CD4-positive, alpha-beta T cell treated with Interleukin-10 for 1 hour (primary cell): ENCODE results near the gene RTN4RL1.

Source experiments
- DNase-seq: peaks from one replicate; pipeline ENCODE4 v3.0.0-alpha.2; 2020

RTN4RL1 gene

DNA sequence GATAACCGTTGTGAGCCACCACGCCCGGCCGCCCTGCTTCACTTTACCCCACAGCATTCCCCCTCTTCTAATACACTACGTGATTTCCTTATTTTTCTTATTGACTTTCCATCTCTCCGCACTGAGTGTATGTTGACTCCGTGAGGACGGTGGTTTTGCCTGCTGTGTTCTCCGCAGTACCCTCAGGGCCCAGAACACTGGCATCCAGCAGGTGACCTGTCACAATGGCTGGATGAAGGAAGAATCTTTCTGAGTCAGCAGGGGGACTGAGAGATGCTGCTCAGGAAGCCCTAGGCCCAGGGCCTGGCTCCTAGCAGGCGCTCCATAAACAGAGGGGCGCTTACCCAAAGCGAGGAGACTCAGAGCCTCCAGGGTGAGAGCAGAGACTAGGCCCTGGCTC, 79.5 kb downstream of the RTN4RL1 start:
- DNase-seq: no peak

DNA sequence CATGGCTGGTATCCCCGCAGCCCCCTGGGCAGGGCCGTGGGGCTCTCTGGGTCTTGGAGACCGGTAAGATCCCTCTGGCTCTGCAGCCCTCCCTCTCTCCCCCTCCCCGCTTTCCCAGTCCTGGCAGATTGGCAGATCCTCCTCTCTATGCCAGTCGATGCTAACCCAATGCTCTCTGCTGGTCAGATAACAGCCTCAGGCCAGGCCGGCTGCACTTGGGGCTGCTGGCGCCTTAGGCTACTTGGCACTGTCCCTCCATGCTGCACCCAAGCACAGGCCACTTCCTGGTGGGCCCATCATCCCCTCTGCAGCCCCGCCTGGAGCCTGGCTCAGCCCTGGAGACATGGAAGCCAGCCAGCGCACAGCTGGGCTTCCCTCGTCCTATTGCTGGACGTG, 81.7 kb downstream of the RTN4RL1 start:
- no peak for DNase-seq

DNA sequence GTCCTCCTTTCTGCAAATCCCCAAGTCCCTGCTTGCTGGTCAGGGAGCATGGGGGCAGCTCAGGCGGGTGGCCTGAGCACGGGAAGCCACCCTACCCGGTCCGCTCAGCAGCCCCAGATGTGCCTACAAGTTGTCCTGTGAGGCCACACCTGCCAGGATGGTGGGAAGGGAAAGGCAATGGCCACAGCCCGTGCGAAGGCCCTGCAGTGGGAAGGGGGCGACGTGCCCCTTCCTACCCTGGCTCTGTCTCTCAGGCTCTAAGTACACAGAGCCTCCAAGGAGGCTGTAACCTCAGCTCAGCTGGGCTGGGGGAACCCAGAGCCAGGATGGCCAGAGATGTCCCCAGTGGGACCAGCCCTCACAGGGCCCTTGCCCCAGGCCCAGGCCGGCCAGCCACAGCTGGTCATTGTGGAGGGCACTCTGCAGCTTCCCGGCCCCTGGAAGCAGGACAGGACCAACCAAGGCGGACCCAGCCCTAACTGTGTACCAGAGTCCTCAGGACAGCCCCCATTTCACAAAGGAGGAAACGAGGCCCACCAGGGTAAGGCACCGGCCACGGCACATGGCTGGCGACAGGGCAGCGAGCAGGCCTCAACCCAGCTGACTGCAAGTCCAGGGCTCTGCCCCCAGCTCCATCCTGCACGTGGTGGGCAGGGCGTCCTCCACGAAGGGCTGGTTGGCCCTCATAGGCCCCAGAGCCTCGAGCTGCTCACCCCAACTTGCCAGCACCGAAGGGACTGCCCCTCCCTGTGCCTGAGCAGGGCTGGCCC, 82.3 kb downstream of the RTN4RL1 start:
- no peak for DNase-seq

DNA sequence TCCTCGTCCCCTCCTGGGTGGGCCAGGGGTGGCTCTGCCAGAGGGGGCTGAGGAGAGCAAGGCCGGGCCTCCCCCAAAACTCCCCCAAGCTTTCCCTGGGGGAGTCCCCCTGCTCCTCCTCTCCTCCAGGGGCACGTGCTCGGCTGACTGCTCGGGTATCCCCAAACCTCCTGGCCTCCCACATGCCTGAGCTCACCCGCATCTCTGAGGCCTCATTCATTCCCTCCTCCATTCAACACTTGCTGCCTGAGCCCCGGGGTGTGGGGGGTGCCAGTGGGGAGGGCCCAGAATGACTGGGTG, 83.1 kb downstream of the RTN4RL1 start:
- DNase-seq: no peak

DNA sequence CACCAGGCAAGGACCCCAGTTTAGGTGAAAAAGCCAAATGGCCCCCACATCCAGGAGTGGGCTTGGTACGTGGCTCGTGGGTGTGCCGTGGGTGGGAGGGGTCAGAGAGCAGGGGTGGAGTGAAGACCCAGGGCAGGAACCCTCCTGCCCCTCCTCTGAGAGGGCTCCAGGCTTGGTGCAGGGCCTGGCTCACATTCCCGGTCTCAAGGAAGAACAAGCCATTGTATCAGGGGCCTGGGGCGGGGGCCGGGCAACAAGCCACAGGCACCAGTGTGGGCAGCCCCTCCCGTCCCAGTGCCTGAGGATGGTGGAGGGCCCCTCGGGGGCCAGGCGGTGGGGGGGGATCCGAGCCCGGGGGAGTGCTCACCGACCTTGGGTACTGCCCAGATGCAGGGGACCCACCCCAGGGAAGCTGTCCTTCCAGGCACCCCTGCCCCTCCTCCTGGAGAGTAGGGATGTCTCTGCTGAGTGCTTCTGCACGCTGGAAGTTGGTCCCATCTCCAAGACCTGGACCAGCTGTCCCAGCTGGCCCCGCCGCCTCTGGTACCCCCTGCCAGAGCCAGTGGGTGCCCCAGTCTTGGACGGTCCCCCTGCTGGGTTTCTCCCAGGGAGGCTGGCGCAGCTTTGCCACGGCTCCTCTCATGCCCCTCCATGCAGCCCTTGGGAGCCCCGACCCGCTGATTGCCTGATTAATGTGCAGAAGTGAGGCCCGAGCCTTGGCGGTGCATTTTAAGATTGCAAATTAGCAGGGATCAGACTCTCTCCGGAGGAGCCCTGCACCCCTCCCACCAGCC, 83.7 kb downstream of the RTN4RL1 start:
- DNase-seq: no peak

DNA sequence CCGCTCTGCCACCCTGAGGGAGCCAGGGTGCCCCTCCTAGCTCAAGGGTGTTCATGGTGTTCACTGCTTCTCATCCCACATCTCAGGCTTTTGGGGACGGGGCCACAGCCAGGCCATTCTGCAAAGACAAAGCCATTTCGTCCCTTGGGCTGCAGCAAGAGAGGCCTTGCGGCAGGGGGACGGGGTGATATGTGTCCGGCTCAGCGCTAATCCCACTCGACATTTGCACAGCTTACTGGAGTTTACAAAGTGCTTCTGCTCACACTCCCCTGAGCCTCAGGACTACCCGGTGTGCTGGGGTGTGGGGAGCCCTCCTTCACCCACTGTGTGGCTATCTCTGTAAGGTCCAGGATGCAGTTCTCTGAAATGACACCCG, 84.3 kb downstream of the RTN4RL1 start:
- no peak for DNase-seq

DNA sequence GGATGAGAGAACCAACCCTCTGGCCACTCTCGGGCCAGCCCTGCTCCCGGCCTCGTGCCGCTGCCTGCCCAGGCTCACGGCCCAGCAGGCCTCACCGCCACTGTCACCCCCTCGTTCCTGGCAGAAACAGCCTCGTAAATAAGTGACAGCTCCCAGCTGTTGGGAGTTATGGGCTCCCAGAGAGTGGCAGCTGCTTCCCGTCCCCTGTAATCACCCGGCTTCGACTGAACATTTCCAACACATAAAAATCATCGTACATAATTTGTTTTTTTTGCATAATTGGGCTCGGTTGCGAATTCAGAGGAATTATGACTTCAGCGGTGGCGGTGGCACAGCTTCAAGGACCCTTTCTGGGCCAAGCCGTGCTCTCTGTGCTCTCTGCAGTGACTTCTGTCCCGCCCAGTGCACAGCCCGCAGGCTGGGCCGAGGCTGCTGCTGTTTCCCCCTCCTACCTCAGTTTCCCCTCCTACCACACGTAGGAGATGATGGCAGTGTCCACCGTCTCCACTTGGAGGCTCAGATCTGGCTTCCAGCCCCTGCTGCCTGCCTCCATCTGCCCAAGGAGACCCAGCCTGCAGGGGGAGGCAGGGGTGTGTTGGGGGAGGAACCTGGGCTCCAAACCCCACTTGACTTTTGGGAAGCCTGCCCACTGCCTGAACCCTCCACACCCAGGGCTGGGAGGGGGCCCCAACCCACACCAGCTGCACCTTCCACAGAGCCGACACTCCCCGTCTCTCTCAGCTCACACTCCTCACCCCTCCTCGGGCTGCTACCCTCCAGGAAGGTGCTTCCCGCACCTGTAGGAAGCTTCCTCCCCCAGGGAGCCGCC, 84.9 kb downstream of the RTN4RL1 start:
- DNase-seq: no peak

DNA sequence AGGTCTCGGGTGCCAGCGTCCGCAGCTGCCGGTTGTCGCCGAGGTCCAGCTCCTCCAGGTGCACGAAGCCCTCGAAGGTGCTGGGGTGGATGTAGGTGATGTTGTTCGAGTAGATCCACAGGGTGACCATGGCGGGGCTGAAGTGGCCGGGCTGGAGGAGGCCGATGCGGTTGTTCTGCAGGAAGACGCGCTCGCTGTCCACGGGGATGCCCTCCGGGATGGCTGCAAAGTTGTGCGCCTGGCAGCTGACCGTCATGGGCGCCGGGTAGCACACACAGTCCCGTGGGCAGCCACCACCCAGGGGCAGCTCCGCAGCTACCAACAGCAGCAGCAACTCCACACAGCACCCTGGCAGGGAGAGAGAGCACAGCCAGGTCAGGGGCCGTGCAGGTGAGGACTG, 87.7 kb downstream of the RTN4RL1 start:
- no peak for DNase-seq

DNA sequence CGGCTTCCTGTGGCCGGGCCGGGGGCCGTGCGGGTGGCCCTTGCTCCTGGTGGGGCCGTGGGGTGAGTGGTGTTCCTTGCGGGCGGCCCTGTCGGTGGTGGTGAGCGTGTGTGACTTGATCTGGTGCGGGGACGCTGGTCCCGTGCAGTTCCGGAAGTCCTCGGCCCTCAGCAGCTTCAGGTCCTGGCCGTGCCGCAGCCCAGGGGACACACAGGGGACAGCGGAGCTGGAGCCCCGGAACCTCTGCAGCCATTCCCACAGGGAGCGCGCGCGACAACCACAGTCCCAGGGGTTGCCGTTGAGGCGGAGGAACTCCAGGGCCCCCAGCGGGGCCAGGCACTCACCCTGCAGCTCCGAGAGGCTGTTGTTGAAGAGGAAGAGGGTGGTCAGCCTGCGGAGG, 88.4 kb downstream of the RTN4RL1 start:
- no peak for DNase-seq

DNA sequence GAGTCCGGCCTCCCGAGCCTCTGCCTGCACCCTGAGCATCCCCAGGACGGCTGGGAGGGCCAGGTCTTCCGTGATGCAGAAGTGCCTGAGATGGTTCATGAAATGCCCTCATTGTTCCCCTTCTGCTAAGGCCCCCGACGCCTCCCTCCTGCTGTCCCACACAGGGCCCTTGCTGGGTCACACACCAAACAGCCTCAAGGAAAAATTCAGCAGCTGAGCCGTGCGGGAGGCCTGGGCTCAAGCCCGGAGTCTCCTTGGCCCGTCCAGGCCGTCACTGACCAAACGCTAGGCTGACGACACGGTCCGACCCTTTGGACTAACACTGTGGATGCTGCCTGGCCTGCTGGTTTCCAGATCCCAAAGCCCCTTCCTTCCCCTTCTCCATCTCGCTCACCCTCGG, 90.2 kb downstream of the RTN4RL1 start:
- DNase-seq: no peak

DNA sequence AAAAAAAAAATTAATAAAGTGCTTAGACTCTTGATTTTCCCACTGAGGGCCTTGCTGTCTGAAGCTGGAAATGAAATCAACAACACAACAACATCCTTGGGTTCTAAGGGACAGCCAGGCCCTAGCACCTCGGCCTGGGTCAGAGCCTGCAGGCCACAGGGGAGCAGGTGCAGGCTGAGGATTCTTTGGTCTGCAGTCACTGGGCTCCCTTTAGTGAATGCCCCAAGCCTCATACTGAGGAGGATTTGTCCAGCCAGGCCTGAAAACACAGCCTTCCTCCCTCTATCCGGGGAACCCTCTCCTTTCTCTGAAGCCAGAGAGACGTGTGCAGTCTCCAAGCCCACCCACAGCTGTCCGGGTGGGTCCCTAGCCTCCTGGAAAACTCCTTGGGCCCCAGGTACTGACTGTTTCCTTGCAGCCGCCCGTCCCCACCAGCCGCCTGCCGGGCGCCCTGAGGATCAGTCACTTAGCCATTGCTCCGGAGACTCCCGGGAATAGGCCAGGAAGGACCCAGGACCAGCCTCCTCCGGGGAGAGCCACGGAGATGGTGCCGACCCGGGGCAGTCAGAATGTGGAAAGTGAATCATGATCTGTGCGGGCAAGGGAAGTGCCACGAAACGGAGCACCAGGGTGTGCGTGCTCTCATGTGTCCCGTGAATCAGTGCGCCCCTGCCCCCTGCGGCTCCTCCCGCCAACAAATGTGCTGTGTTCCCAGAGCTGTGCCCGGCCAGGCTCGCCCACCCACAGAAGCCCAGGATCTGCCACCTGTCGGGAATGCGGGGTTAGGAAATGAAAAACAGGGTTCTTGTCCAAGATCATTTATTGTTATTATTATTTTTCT, 91.0 kb downstream of the RTN4RL1 start:
- no peak for DNase-seq

DNA sequence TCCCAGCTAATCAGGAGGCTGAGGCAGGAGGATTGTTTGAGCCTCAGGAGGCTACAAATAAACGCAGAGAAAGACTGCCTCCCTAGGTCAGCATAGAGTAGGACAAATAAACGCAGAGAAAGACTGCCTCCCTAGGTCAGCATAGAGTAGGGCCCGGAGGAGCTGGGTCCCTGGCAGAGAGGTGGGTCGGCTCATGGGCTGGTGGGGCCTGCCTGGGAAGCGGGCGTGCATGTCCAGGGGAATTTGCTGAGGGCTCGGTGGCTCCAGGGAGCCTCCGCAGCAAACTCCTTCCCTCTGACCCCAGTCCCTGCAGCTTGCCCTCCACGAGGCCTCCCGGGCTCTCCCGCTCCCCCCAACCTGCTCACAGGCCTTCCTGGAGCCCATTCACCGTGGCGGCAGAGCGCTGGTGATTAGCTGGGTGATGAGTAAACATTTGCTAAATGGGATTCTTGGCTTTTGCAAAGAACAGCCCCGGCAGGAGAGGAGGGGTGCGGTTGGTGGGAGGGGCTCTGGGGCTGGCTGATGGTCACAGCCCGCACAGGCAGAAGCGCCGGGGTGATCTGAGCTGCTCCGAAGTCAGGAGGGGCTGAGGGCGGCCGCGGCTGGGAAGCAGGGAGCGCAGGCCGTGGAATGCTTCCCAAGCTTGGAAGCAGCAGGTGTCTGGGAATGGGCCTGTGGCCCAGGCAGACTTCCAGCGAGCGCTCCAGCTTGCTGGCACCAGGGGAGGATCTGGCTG, 93.1 kb downstream of the RTN4RL1 start:
- no peak for DNase-seq

DNA sequence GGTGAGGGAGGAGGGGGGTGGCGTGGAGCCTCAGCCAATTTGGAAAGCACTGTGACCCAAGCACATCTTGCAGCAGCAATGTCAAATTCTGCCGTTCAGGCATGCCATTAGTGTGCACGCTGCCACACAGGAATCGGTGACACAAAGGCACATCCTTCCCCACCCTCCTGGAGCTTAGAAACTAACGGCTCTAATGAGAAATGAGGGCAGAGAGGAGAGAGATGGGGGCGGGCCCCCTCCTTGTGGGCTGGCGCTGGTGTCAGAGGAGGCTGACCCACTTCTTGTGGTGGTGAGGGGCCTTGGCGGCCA, 94.8 kb downstream of the RTN4RL1 start:
- no peak for DNase-seq

DNA sequence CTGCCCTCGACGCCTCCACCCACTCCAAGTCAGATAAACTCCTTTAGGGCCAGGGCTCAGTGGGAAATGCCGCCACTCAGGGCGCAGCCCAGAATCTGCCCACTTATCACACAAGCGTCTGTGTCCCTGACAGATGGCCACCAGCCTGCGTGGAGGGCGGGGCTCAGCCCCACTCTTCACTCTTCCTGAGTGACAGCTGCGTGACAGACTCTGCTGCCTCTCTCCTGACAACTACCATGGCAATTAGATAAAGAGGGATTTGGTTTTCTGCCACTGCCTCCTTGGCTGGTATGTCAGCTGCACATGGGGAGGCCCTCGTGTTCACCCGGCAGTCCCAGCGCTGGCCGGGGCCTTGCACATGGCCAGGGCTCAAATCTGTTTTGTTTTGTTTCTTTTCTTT, 96.2 kb downstream of the RTN4RL1 start:
- DNase-seq: no peak

DNA sequence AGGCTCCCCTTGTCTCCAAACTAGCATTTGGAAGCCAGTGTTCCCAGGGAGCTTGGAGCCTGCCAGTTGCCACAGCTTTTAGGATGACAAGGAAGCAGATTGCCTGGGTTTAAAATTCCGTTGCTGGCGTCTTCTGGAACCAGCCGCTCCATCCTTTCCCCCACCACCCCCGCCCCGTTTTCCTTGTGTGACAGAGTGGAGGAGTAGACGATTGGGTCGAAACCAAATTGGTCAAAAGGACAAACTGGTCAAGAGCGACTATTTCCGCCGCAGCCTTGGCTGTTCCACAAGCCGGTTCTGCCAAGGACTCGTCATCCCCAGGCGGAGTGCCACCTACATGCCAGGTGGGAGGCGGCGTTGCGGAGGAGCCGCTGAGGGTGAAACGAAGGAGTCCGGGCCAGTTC, 104.2 kb downstream of the RTN4RL1 start:
- DNase-seq: no peak

DNA sequence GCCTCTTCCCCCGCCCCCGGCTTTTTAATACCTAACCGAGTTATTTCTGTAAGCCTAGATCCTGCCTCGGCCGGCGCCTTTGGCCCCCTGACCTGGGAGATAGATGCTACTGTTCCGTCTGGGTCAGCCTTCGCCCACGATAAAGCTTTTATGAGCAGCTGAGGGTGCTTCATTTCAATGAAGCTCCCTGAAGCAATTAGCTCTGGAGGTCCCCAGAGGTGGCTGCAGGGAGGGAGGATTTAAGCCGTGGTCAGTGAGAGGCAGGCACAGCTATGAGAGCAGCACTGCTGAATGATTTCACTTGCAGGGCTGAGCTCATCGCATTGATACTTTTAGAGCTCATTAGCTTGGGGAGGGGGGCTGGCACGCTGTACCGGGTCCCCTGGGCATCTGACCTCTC, 105.9 kb downstream of the RTN4RL1 start:
- DNase-seq: no peak

DNA sequence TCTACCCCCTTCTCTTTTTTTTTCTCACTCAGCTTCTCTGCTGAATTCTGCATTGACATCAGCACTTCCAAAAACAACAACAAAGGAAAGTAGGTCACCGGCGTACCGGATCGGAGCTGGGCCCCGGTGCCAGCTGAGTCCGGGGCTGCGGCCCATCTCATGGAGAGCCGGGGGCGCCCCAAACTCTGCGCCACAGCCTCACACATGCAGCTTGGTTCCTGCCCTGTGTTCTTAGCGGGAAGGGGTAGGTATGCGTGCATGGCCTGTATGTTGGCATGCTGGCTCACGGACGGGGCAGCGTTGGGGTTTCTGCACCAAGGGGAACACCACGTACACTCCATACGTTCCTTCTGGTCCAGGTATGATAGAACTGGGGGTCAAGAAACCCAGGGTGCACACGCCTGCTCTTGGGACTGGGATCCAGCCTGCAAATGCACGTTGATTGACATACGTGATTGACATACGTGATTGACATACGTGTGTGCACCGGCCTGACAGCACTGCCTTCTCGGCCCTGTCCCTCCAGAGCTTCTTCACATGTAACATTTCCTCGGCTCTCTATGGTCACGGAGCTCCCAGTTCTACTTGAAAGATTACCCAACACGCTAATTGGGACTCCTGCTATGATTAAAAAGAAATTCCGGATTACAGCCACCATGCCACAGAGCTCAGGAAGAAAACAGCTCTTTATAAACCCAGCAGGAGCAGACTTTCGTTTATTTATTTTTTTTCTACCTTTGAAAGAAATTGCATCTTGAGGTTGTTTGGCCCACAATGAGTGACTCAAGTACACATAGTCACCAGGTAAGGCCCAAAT, 106.6 kb downstream of the RTN4RL1 start:
- DNase-seq: no peak

DNA sequence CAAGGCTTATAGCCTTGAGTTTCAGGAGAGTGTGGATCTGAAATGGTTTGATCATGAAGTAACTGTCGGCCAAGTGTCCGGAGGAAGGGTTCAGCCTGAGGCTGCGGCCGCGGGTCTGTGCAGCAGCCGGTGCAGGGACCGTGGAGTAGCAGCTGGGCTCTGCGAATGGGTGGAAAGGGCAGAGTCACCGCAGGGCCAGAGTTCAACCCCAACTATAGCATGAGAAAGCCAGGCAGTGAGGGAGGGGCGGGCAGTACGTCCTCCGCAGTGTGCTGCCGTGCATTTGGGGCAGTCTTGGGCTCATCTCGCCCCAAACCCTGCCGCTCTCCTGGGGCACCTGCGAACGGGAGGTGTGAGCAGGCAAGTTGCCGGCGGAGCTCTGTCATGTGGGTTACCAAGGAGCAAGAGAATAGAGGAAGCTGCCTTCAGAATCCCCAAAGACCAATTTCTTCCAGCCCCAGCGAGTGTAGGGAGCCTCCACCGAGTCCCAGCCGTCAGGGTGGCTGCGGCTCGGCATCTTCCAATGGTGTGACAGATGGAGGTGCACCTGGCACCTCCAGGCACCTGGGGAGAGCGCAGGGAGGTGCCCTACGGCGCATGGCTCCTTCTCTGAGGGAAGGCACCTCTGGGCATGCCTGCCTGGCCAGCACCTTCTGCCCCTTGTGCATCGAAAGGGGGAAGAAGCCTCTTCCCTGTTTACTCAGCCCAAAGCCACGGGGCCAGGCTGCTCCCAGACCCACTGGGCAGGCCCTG, 108.0 kb downstream of the RTN4RL1 start:
- DNase-seq: no peak

DNA sequence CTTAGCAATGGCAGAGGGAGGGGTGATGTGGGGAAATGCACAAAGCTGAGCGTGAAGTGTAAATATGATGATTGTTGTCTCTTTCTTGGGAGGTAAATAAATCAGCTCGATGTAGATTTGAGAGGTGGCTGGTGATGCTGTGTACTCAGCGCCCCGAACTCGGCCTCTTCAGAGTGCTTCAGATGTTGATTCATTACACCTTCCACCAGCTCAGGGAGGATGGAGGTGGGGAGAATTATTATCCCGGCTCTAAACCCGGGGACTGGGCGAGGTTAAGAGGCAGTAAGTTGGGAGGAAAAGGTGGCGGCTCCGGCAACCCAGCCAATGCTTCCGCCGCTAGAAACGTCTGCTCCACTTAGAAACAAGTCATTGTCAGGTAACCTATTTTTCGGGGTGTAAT, 108.8 kb downstream of the RTN4RL1 start:
- DNase-seq: no peak

DNA sequence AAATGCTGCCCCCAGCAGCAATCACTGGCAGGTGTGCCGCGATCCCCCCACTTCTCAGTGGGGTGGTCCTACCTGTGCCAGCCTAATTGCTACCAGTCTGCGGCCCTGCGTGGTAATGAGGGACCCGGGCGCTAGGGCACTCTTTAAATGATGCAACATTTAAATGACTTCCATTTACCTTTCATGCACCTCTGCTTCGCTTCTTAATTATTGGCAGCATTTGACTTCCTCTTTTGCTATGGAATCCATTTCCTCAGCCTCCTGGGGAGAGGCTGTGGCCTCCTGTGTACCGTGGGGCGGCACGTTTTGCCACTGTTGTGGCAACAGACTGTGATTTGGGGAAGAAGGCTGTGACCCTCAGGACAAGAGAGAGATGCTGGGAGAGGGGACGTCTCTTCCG, 109.2 kb downstream of the RTN4RL1 start:
- no peak for DNase-seq

DNA sequence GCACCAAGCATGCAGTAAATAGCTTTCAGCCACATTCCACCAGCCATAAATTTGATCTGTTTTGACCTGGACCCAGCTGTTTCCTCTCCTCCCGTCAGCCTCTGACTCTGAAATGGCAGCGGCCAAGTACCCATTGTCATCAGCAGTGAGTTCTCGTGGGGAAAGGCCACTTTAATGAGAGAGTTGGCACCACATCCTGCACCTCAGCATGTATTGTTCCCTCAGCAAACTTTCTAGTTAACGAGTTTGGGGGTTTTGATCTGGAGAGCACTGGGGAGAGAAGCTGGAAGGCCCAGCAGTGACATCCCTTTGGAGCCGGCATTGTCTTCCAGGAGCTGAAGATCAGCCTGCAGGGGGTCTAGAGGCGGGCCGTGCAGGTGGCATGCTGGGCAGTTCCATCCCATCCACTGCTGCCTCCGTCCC, 110.5 kb downstream of the RTN4RL1 start:
- DNase-seq: no peak
